H1 (cell line): ENCODE data around the gene OR2AP1. TPM values are rescaled to one million over a fixed set of nuclear protein-coding genes. Genes with fewer than 3 reads are reported as not detected.

Experiments
- JUND ChIP-seq: IDR thresholded peaks from 2 replicates; pipeline ENCODE4 v1.6.1; 2011; ENCODE audit warnings: mild to moderate bottlenecking, improper control_type of control experiment, low read length
- KDM4A ChIP-seq: IDR thresholded peaks from one replicate; pipeline ENCODE4 v1.7.1; 2012; ENCODE audit warnings: low read depth, mild to moderate bottlenecking, moderate library complexity, low read length, inconsistent platforms; ENCODE audit not compliant: severe bottlenecking
- polyA plus RNA-seq, 7 experiments: library from polyadenylated mRNA; depleted of rRNA in 3 of 7; stranded (reverse) in 5 of 7; unstranded in 2 of 7; fragments of >200 nt in 5 of 7; fragments of 200-250 nt in 2 of 7; gene quantifications; 1 replicate in 5 of 7; 2 replicates in 1 of 7; 4 replicates in 1 of 7; pipeline versions ENCODE4 v1.2.1 to v1.2.3, GENCODE V29; 2011 to 2013; ENCODE audit warnings: missing spikeins in 2 of 7, mixed read lengths in 2 of 7
- total RNA-seq: library from RNA; stranded (reverse); fragmentation: NEBNext Ultra II Directional; extraction: Animal tissue kit (Norgen Biotek cat#: 25700); gene quantifications from 2 replicates; pipeline ENCODE4 v1.2.1, GENCODE V29; 2021
- TF ChIP-seq, protein P1 (sequence below): fragments of 300-600 bp; sonication (generic); IDR thresholded peaks from 2 replicates; pipeline ENCODE4 v1.7.1; 2012; ENCODE audit warnings: low read length, moderate library complexity, mild to moderate bottlenecking, inconsistent platforms; ENCODE audit not compliant: insufficient replicate concordance
- TF ChIP-seq, protein P2 (sequence below): IDR thresholded peaks from 2 replicates; pipeline ENCODE4 v1.6.1; 2012; ENCODE audit warnings: inconsistent platforms

The OR2AP1 gene
- total and polyA plus RNA-seq, 2 of the 8 experiments (the other 6 are each of a cell fraction or from before 2014, with no cell fraction given) = not detected

- no peak for TF ChIP-seq KDM4A
- TF ChIP-seq JUND = no peak
- TF ChIP-seq, protein P1, sequence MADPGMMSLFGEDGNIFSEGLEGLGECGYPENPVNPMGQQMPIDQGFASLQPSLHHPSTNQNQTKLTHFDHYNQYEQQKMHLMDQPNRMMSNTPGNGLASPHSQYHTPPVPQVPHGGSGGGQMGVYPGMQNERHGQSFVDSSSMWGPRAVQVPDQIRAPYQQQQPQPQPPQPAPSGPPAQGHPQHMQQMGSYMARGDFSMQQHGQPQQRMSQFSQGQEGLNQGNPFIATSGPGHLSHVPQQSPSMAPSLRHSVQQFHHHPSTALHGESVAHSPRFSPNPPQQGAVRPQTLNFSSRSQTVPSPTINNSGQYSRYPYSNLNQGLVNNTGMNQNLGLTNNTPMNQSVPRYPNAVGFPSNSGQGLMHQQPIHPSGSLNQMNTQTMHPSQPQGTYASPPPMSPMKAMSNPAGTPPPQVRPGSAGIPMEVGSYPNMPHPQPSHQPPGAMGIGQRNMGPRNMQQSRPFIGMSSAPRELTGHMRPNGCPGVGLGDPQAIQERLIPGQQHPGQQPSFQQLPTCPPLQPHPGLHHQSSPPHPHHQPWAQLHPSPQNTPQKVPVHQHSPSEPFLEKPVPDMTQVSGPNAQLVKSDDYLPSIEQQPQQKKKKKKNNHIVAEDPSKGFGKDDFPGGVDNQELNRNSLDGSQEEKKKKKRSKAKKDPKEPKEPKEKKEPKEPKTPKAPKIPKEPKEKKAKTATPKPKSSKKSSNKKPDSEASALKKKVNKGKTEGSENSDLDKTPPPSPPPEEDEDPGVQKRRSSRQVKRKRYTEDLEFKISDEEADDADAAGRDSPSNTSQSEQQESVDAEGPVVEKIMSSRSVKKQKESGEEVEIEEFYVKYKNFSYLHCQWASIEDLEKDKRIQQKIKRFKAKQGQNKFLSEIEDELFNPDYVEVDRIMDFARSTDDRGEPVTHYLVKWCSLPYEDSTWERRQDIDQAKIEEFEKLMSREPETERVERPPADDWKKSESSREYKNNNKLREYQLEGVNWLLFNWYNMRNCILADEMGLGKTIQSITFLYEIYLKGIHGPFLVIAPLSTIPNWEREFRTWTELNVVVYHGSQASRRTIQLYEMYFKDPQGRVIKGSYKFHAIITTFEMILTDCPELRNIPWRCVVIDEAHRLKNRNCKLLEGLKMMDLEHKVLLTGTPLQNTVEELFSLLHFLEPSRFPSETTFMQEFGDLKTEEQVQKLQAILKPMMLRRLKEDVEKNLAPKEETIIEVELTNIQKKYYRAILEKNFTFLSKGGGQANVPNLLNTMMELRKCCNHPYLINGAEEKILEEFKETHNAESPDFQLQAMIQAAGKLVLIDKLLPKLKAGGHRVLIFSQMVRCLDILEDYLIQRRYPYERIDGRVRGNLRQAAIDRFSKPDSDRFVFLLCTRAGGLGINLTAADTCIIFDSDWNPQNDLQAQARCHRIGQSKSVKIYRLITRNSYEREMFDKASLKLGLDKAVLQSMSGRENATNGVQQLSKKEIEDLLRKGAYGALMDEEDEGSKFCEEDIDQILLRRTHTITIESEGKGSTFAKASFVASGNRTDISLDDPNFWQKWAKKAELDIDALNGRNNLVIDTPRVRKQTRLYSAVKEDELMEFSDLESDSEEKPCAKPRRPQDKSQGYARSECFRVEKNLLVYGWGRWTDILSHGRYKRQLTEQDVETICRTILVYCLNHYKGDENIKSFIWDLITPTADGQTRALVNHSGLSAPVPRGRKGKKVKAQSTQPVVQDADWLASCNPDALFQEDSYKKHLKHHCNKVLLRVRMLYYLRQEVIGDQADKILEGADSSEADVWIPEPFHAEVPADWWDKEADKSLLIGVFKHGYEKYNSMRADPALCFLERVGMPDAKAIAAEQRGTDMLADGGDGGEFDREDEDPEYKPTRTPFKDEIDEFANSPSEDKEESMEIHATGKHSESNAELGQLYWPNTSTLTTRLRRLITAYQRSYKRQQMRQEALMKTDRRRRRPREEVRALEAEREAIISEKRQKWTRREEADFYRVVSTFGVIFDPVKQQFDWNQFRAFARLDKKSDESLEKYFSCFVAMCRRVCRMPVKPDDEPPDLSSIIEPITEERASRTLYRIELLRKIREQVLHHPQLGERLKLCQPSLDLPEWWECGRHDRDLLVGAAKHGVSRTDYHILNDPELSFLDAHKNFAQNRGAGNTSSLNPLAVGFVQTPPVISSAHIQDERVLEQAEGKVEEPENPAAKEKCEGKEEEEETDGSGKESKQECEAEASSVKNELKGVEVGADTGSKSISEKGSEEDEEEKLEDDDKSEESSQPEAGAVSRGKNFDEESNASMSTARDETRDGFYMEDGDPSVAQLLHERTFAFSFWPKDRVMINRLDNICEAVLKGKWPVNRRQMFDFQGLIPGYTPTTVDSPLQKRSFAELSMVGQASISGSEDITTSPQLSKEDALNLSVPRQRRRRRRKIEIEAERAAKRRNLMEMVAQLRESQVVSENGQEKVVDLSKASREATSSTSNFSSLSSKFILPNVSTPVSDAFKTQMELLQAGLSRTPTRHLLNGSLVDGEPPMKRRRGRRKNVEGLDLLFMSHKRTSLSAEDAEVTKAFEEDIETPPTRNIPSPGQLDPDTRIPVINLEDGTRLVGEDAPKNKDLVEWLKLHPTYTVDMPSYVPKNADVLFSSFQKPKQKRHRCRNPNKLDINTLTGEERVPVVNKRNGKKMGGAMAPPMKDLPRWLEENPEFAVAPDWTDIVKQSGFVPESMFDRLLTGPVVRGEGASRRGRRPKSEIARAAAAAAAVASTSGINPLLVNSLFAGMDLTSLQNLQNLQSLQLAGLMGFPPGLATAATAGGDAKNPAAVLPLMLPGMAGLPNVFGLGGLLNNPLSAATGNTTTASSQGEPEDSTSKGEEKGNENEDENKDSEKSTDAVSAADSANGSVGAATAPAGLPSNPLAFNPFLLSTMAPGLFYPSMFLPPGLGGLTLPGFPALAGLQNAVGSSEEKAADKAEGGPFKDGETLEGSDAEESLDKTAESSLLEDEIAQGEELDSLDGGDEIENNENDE = no peak
- TF ChIP-seq, protein P2, sequence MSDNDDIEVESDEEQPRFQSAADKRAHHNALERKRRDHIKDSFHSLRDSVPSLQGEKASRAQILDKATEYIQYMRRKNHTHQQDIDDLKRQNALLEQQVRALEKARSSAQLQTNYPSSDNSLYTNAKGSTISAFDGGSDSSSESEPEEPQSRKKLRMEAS = no peak
- TF ChIP-seq, all 59 proteins: peak for 0
Observed at GRCh38 chr12:55624056-55624455, 51.8 kb downstream of the OR2AP1 start (continued).
